ENCODE measurements around the gene ZNF513.

The ZNF513 gene

GRCh38 chr2:27362678-27363420 is 17.7 kb downstream of the ZNF513 start:
- Histone ChIP-seq H4K8ac (ENCODE audit: low read depth, low read length) (no peak overlapping the region), H2BK120ac (ENCODE audit: insufficient read depth, low read length, poor library complexity) (no peak overlapping the region), H2AFZ (ENCODE audit: insufficient read depth, low read length, poor library complexity) (no peak overlapping the region), H3K4ac (ENCODE audit: low read depth, low read length) (no peak overlapping the region), H2BK12ac (ENCODE audit: low read length) (no peak overlapping the region), H3K4me1 (ENCODE audit: control insufficient read depth in 1 of 2, insufficient read depth in 2 of 2, low read length in 2 of 2) (no peaks in the 10 kb centered on the region), H3K4me3 (ENCODE audit: low read depth, low read length) (no peak overlapping the region), H3K27me3 (ENCODE audit: insufficient read depth, low read length) (no peaks in the 10 kb centered on the region), H4K91ac (ENCODE audit: low read depth, low read length) (no peak overlapping the region), H3K9me3 (ENCODE audit: insufficient read depth, low read depth, low read length) (no peaks in the 10 kb centered on the region), H3K79me2 (ENCODE audit: control insufficient read depth, insufficient read depth, low read length, poor library complexity) (no peaks in the 10 kb centered on the region), H3K9ac (ENCODE audit: low read length) (no peak overlapping the region), H2AK5ac (ENCODE audit: low read length) (no peak overlapping the region), H3K36me3 (ENCODE audit: control insufficient read depth in 1 of 2, insufficient read depth in 2 of 2, low read length in 2 of 2) (peaks cover 31 to 37% of the 10 kb centered on the region in 2 experiments), H2BK5ac (ENCODE audit: low read depth, low read length, poor library complexity) (no peak overlapping the region), H3K18ac (ENCODE audit: low read length) (no peak overlapping the region), H3K23ac (ENCODE audit: low read length) (no peak overlapping the region), H3K79me1 (ENCODE audit: low read length) (no peaks in the 10 kb centered on the region), H3K14ac (ENCODE audit: low read length) (no peak overlapping the region), H3K4me2 (ENCODE audit: low read length) (no peak overlapping the region), H4K12ac (ENCODE audit: low read depth, low read length) (no peak overlapping the region), H3K27ac (ENCODE audit: low read depth, low read length) (no peak overlapping the region)
- WGBS (ENCODE audit: extremely low coverage, insufficient coverage, insufficient read length), result no CpG with 5 or more reads among the region's 4 CpGs
- DNase-seq, result no peak

- H3K9ac ChIP-seq (ENCODE audit: low read length), result peak within 1 kb of the TSS; percentile 90
- WGBS (ENCODE audit: extremely low coverage, insufficient coverage, insufficient read length), result no CpG with 5 or more reads among the region's 67 CpGs
- H4K12ac ChIP-seq (ENCODE audit: low read depth, low read length), result peak within 1 kb of the TSS; percentile 96
- peak within 1 kb of the TSS; percentile 91 for H3K4me3 ChIP-seq (ENCODE audit: low read depth, low read length)
- peak within 1 kb of the TSS; percentile 71 for H2AFZ ChIP-seq (ENCODE audit: insufficient read depth, low read length, poor library complexity)
- peak within 1 kb of the TSS; percentile 92 for H3K4ac ChIP-seq (ENCODE audit: low read depth, low read length)
- no peak within 1 kb of the TSS for H2BK12ac ChIP-seq (ENCODE audit: low read length)
- peak within 1 kb of the TSS; percentile 98 for H3K27ac ChIP-seq (ENCODE audit: low read depth, low read length)
- no peak within 1 kb of the TSS for H3K23ac ChIP-seq (ENCODE audit: low read length)
- no peaks in the 10 kb centered on the region for H3K27me3 ChIP-seq (ENCODE audit: insufficient read depth, low read length)
- peak within 1 kb of the TSS; percentile 84 for H2BK120ac ChIP-seq (ENCODE audit: insufficient read depth, low read length, poor library complexity)
- peak within 1 kb of the TSS; percentile 82 for H3K4me2 ChIP-seq (ENCODE audit: low read length)
- peak within 1 kb of the TSS; percentile 98 for H4K91ac ChIP-seq (ENCODE audit: low read depth, low read length)
- H3K36me3 ChIP-seq (ENCODE audit: control insufficient read depth in 1 of 2, insufficient read depth in 2 of 2, low read length in 2 of 2), result peaks cover 0 to 1% of the 10 kb centered on the region in 2 experiments
- DNase-seq, result peak; percentile 98
- peak within 1 kb of the TSS; percentile 97 for H4K8ac ChIP-seq (ENCODE audit: low read depth, low read length)
- H3K79me1 ChIP-seq (ENCODE audit: low read length), result peaks cover 13% of the 10 kb centered on the region
- H2BK5ac ChIP-seq (ENCODE audit: low read depth, low read length, poor library complexity), result peak within 1 kb of the TSS; percentile 93
- H2AK5ac ChIP-seq (ENCODE audit: low read length), result peak within 1 kb of the TSS; percentile 90
- H3K18ac ChIP-seq (ENCODE audit: low read length), result peak within 1 kb of the TSS; percentile 95
- H3K79me2 ChIP-seq (ENCODE audit: control insufficient read depth, insufficient read depth, low read length, poor library complexity), result peaks cover 15% of the 10 kb centered on the region
- peaks cover 3 to 4% of the 10 kb centered on the region in 2 experiments for H3K4me1 ChIP-seq (ENCODE audit: control insufficient read depth in 1 of 2, insufficient read depth in 2 of 2, low read length in 2 of 2)
- H3K14ac ChIP-seq (ENCODE audit: low read length), result peak within 1 kb of the TSS; percentile 93
- no peaks in the 10 kb centered on the region for H3K9me3 ChIP-seq (ENCODE audit: insufficient read depth, low read depth, low read length)
Measured at GRCh38 chr2:27356382-27357181, 24.0 kb downstream of the ZNF513 start, which contains the start of gene GTF3C2. Gene GTF3C2, minus strand, starts transcription at chr2:27356764. Its CDS starts 13,210 bp downstream, at chr2:27343554.

- H3K4me3 ChIP-seq (ENCODE audit: low read depth, low read length), result peak overlapping the region; percentile 91
- no peak overlapping the region for H2BK12ac ChIP-seq (ENCODE audit: low read length)
- H3K27me3 ChIP-seq (ENCODE audit: insufficient read depth, low read length), result no peaks in the 10 kb centered on the region
- H3K79me1 ChIP-seq (ENCODE audit: low read length), result peaks cover 13% of the 10 kb centered on the region
- H3K23ac ChIP-seq (ENCODE audit: low read length), result no peak overlapping the region
- H3K9ac ChIP-seq (ENCODE audit: low read length), result peak overlapping the region; percentile 90
- H2AK5ac ChIP-seq (ENCODE audit: low read length), result peak overlapping the region; percentile 90
- H4K12ac ChIP-seq (ENCODE audit: low read depth, low read length), result peak overlapping the region; percentile 96
- peak overlapping the region; percentile 83 for H3K14ac ChIP-seq (ENCODE audit: low read length)
- peak overlapping the region; percentile 71 for H2AFZ ChIP-seq (ENCODE audit: insufficient read depth, low read length, poor library complexity)
- H4K8ac ChIP-seq (ENCODE audit: low read depth, low read length), result peak overlapping the region; percentile 95
- H4K91ac ChIP-seq (ENCODE audit: low read depth, low read length), result peak overlapping the region; percentile 98
- H3K27ac ChIP-seq (ENCODE audit: low read depth, low read length), result peak overlapping the region; percentile 98
- H3K18ac ChIP-seq (ENCODE audit: low read length), result peak overlapping the region; percentile 68
- peak overlapping the region; percentile 90 for H2BK5ac ChIP-seq (ENCODE audit: low read depth, low read length, poor library complexity)
- peak overlapping the region; percentile 76 for H2BK120ac ChIP-seq (ENCODE audit: insufficient read depth, low read length, poor library complexity)
- peak; percentile 35 to 51 for DNase-seq
- no CpG with 5 or more reads among the region's 12 CpGs for WGBS (ENCODE audit: extremely low coverage, insufficient coverage, insufficient read length)
- H3K79me2 ChIP-seq (ENCODE audit: control insufficient read depth, insufficient read depth, low read length, poor library complexity), result peaks cover 15% of the 10 kb centered on the region
- peaks cover 3 to 4% of the 10 kb centered on the region in 2 experiments for H3K4me1 ChIP-seq (ENCODE audit: control insufficient read depth in 1 of 2, insufficient read depth in 2 of 2, low read length in 2 of 2)
- no peaks in the 10 kb centered on the region for H3K9me3 ChIP-seq (ENCODE audit: insufficient read depth, low read depth, low read length)
- peak overlapping the region; percentile 82 for H3K4me2 ChIP-seq (ENCODE audit: low read length)
- H3K4ac ChIP-seq (ENCODE audit: low read depth, low read length), result peak overlapping the region; percentile 77
- peaks cover 0 to 1% of the 10 kb centered on the region in 2 experiments for H3K36me3 ChIP-seq (ENCODE audit: control insufficient read depth in 1 of 2, insufficient read depth in 2 of 2, low read length in 2 of 2)
Measured at GRCh38 chr2:27356056-27356381, 24.5 kb downstream of the ZNF513 start.

- H3K4me3 ChIP-seq (ENCODE audit: low read depth, low read length), result no peak overlapping the region
Measured at GRCh38 chr2:27354597-27354927, 26.0 kb downstream of the ZNF513 start.

More at GRCh38 chr2:27354597-27354927, 26.0 kb downstream of the ZNF513 start:
- Histone ChIP-seq H2BK120ac (ENCODE audit: insufficient read depth, low read length, poor library complexity) (no peak overlapping the region), H3K14ac (ENCODE audit: low read length) (no peak overlapping the region), H3K79me1 (ENCODE audit: low read length) (peaks cover 13% of the 10 kb centered on the region), H4K8ac (ENCODE audit: low read depth, low read length) (no peak overlapping the region), H3K4ac (ENCODE audit: low read depth, low read length) (no peak overlapping the region), H3K4me1 (ENCODE audit: control insufficient read depth in 1 of 2, insufficient read depth in 2 of 2, low read length in 2 of 2) (peaks cover 3 to 4% of the 10 kb centered on the region in 2 experiments), H3K36me3 (ENCODE audit: control insufficient read depth in 1 of 2, insufficient read depth in 2 of 2, low read length in 2 of 2) (peaks cover 1 to 3% of the 10 kb centered on the region in 2 experiments), H2AFZ (ENCODE audit: insufficient read depth, low read length, poor library complexity) (no peak overlapping the region), H3K23ac (ENCODE audit: low read length) (no peak overlapping the region), H3K4me2 (ENCODE audit: low read length) (no peak overlapping the region), H3K79me2 (ENCODE audit: control insufficient read depth, insufficient read depth, low read length, poor library complexity) (peaks cover 17% of the 10 kb centered on the region), H2AK5ac (ENCODE audit: low read length) (no peak overlapping the region), H3K27ac (ENCODE audit: low read depth, low read length) (no peak overlapping the region), H3K9me3 (ENCODE audit: insufficient read depth, low read depth, low read length) (no peaks in the 10 kb centered on the region), H3K9ac (ENCODE audit: low read length) (no peak overlapping the region), H3K27me3 (ENCODE audit: insufficient read depth, low read length) (no peaks in the 10 kb centered on the region), H2BK12ac (ENCODE audit: low read length) (no peak overlapping the region), H4K12ac (ENCODE audit: low read depth, low read length) (no peak overlapping the region), H3K18ac (ENCODE audit: low read length) (no peak overlapping the region), H2BK5ac (ENCODE audit: low read depth, low read length, poor library complexity) (no peak overlapping the region), H4K91ac (ENCODE audit: low read depth, low read length) (no peak overlapping the region)
- no CpG with 5 or more reads among the region's 7 CpGs for WGBS (ENCODE audit: extremely low coverage, insufficient coverage, insufficient read length)
- no peak for DNase-seq
